GM23248 (cell line): Measurements from ENCODE around the gene ARHGEF4. TPM values are rescaled to one million over a fixed set of nuclear protein-coding genes. Genes with fewer than 3 reads are reported as not detected.
A peak's percentile ranks its signal among the peaks of the same experiment; 100 is the strongest.

Experiments
- DNase-seq: peaks from one replicate; pipeline ENCODE4 v3.0.0-alpha.2; 2015
- H2AFZ ChIP-seq: fragments of 200-600 bp; sonication (generic); 2 replicates; pipeline ENCODE4 v1.6.1; 2016; ENCODE audit warnings: antibody characterized with exemption
- H3F3A ChIP-seq: fragments of 200-600 bp; sonication (generic); 2 replicates; pipeline ENCODE4 v1.6.1; 2016; ENCODE audit warnings: mild to moderate bottlenecking, antibody characterized with exemption, mixed run types; ENCODE audit not compliant: insufficient read depth
- H3K27ac ChIP-seq: fragments of 200-600 bp; sonication (generic); 2 replicates; pipeline ENCODE4 v1.5.1; 2016; ENCODE audit warnings: mild to moderate bottlenecking
- H3K27me3 ChIP-seq: fragments of 200-600 bp; sonication (generic); replicated peaks from 2 replicates; pipeline ENCODE4 v1.6.1; 2016; ENCODE audit warnings: mild to moderate bottlenecking; ENCODE audit not compliant: insufficient read depth
- H3K36me3 ChIP-seq: fragments of 200-600 bp; sonication (generic); 2 replicates; pipeline ENCODE4 v1.6.1; 2016; ENCODE audit warnings: low read depth, mild to moderate bottlenecking
- H3K4me1 ChIP-seq: fragments of 200-600 bp; sonication (generic); 2 replicates; pipeline ENCODE4 v1.6.1; 2016; ENCODE audit warnings: mild to moderate bottlenecking; ENCODE audit not compliant: insufficient read depth
- H3K4me2 ChIP-seq: fragments of 200-600 bp; sonication (generic); one replicate; pipeline ENCODE4 v1.6.1; 2016; ENCODE audit warnings: mild to moderate bottlenecking; ENCODE audit not compliant: unreplicated experiment
- H3K4me3 ChIP-seq: fragments of 200-600 bp; sonication (generic); 2 replicates; pipeline ENCODE4 v1.5.1; 2016; ENCODE audit warnings: mild to moderate bottlenecking
- H3K79me2 ChIP-seq: fragments of 200-600 bp; sonication (generic); 2 replicates; pipeline ENCODE4 v1.6.1; 2016; ENCODE audit warnings: mild to moderate bottlenecking; ENCODE audit not compliant: insufficient read depth
- H3K9ac ChIP-seq: fragments of 200-600 bp; sonication (generic); 2 replicates; pipeline ENCODE4 v1.6.1; 2016; ENCODE audit warnings: mild to moderate bottlenecking
- H3K9me2 ChIP-seq: fragments of 200-600 bp; sonication (generic); 2 replicates; pipeline ENCODE4 v1.6.1; 2016; ENCODE audit warnings: mixed run types, mild to moderate bottlenecking, moderate library complexity; ENCODE audit not compliant: insufficient read depth
- H3K9me3 ChIP-seq: fragments of 200-600 bp; sonication (generic); one replicate; pipeline ENCODE4 v1.6.1; 2017; ENCODE audit warnings: low read depth
- H4K20me1 ChIP-seq: fragments of 200-600 bp; sonication (generic); 2 replicates; pipeline ENCODE4 v1.6.0; 2016; ENCODE audit not compliant: insufficient read depth
- EZH2 ChIP-seq: fragments of 200-600 bp; sonication (generic); IDR thresholded peaks from 2 replicates; pipeline ENCODE4 v1.6.1; 2018; ENCODE audit warnings: antibody characterized with exemption, mild to moderate bottlenecking; ENCODE audit not compliant: insufficient read depth, poor library complexity, severe bottlenecking
- EZH2phosphoT487 ChIP-seq: fragments of 200-600 bp; sonication (generic); IDR thresholded peaks from 2 replicates; pipeline ENCODE4 v1.6.1; 2018; ENCODE audit warnings: antibody characterized with exemption, moderate library complexity, mild to moderate bottlenecking, low read depth; ENCODE audit not compliant: insufficient read depth
- WGBS, 2 experiments: methylation state at CpG; one replicate each; pipeline ENCODE4 v1.1.6; 2015 to 2017; ENCODE audit warnings: low lambda C conversion rate in 2 of 2, low coverage in 1 of 2; ENCODE audit errors: missing lambda C conversion rate in 2 of 2; 5-methylcytosine and 5-hydroxymethylcytosine counted together
- in situ Hi-C: fragments of 300-500 bp; cut with MboI; formaldehyde crosslinking; loops from 2 replicates; pipeline ENCODE4 v1.15.0; 2020
- polyA plus RNA-seq: library from polyadenylated mRNA; unstranded; fragments of >200 nt; fragmentation: Nextera tagmentation; extraction: Ambion mirVana; gene quantifications from 2 replicates; pipeline ENCODE4 v1.2.1, GENCODE V29; 2016
- small RNA-seq: library from RNA; depleted of rRNA; stranded (forward); fragments of <200 nt; gene quantifications from one replicate; pipeline ENCODE3, GENCODE V24; 2014; ENCODE audit warnings: low read depth, low replicate concordance
- total RNA-seq: library from RNA; depleted of rRNA; stranded (reverse); fragments of >200 nt; shearing (Covaris generic); gene quantifications from 2 replicates; pipeline ENCODE4 v1.2.3, GENCODE V29; 2014; rRNA removed

The ARHGEF4 gene
- total and polyA plus RNA-seq, 2 experiments from 2014 or later = 7.4 to 26.0 TPM

DNA sequence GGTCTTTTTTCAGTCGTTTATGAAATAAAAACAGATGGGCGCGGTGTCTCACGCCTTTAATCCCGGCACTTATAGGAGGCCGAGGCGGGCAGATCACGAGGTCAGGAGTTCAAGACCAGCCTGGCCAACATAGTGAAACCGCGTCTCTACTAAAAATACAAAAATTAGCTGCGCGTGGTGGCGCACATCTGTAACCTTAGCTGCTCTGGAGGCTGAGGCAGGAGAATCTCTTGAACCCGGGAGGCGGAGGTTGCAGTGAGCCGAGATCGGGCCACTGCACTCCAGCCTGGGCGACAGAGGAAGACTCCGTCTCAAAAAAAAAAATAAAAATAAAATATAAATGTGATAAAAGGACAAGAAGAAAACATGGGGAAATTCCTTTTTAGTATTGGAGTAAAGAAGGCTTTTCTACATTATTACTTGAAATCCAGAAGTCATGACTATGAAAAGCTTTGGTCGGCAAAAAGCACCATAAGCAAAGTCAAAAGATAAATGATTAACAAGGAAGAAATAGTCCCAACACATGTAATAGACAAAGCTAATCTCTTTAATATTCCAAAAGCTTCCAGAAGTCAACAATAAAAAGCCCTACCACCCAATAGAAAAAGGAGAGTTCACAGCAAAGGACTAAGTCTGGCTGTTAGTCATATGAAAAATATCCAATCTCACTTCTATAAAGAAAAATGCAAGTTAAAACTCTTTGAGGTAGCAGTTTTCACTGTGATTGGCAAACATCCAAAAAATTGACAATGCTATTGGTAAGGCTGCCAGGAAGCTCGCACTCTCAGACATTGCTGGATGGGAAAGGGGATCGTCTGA is 258.0 kb downstream of the ARHGEF4 start:
- no peaks in the 10 kb centered on the region for H3K27me3 ChIP-seq
- no peaks in the 10 kb centered on the region for H4K20me1 ChIP-seq
- H3K4me2 ChIP-seq = peak overlapping the region; percentile 80
- peak; percentile 31 for DNase-seq
- no peak overlapping the region for H3K27ac ChIP-seq
- peaks cover 10% of the 10 kb centered on the region; the same call in 1 of the 2 replicates for H3F3A ChIP-seq
- in situ Hi-C loops = no loop called here
- H3K4me3 ChIP-seq = peak overlapping the region; percentile 87
- H3K79me2 ChIP-seq = peaks cover 32% of the 10 kb centered on the region
- H2AFZ ChIP-seq = peak overlapping the region; percentile 98
- H3K36me3 ChIP-seq = no peaks in the 10 kb centered on the region
- no peaks in the 10 kb centered on the region for H3K9me2 ChIP-seq
- peak overlapping the region; percentile 95 for H3K9ac ChIP-seq
- H3K9me3 ChIP-seq = no peaks in the 10 kb centered on the region
- no peaks in the 10 kb centered on the region; the same call in 1 of the 2 replicates for H3K4me1 ChIP-seq
- TF ChIP-seq EZH2phosphoT487 = no peak
- no peak for TF ChIP-seq EZH2
- 44 to 49% methylated on average over 22 of the region's 22 CpGs for WGBS, 2 experiments

Small RNA genes lying within 50 kb of the gene (small RNA-seq; reads per million reads assigned to genes)
- gene RF00423 = not detected

Other genes with a start within 250 kb of the ARHGEF4 start
- not detected in 2 replicates for gene CFC1, start 237.3 kb upstream of the ARHGEF4 start, total RNA-seq
- gene CFC1, start 237.3 kb upstream of the ARHGEF4 start, polyA plus RNA-seq = not detected in 2 replicates
- gene POTEJ, start 225.5 kb upstream of the ARHGEF4 start, total RNA-seq = not detected in 2 replicates
- not detected in 2 replicates for gene POTEJ, start 225.5 kb upstream of the ARHGEF4 start, polyA plus RNA-seq
- not detected in 2 replicates for gene GPR148, start 107.8 kb upstream of the ARHGEF4 start, total RNA-seq
- not detected in 2 replicates for gene GPR148, start 107.8 kb upstream of the ARHGEF4 start, polyA plus RNA-seq
- not detected in 2 replicates for gene AMER3, start 81.4 kb upstream of the ARHGEF4 start, total RNA-seq
- not detected in 2 replicates for gene AMER3, start 81.4 kb upstream of the ARHGEF4 start, polyA plus RNA-seq